ENCODE measurements around the gene ZMIZ1.

ZMIZ1 gene

DNA sequence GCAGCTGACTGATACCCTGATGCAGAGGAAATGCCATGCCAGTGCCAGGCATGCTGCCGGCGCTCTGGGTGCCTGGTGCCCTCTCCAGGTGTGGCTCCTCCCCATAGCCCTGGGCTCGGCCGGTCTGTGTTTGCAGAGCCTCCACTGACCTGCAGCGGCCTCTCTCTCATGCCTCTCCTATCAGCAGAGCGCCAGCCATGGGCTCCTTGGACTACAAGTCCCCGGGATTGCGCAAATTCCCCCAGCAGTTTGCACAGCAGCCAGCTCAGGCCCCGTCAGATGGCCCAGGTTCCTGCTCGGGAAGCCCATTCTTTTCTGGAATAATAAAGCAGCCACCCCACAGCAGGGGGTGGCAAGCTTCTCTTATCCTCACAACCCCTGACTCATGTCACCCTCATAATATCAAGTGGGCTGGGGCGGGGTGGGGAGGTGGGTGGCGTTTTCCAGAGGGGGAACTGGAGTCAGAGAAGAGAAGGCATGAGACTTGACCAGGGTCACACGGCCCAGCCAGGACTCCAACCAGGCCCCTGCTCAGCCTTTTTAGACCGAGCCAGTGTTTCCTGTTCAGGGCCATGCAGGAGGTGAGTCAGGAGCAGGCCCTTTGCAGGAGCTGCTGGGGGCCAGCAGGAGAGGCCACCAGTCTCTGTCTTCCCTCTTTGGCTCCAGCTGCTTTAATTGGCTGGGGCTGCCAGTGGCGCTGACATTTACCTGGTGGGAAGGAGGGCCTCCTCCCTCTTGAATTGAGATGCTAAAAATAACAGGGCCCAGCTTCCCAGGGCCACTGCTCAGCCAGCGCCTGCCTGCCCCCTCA is 58.6 kb downstream of the ZMIZ1 start:
- DNase-seq (ENCODE audit: low read depth) = no peak
- no peak overlapping the region for H3K4me3 ChIP-seq (ENCODE audit: low read depth, low read length)

DNA sequence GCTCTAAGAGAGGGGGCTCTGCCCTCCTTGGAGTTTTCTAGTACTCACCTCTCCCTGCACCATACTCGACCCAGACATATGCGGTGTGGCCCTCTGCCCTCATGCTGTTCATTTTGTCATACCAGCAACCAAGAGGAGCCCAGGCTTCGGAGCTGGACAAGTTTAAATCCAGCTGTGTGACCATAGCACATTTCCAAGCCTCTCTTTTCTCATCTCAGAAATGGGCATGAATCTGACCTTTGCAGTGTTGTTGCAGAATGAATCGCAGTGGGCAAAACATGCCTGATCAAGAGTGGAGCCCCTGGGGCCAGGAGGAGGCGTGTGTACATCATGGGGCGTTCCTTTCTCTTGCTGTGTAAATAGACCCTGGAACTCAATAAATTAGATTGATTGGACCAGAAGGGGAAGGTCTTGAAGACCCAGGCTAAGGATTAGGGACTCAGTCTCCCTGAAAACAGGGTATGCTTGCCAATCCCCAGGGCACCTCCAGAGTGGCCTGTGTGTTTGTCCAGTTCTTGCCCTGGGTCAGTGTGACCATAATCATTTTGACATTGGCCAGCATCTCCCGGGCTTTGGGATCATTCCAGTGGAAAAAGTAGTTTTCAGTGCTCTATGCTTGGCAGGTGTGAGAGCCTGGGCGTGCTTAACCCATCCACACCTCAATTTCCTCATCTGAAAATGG is 59.6 kb downstream of the ZMIZ1 start:
- no peak overlapping the region for H3K4me3 ChIP-seq (ENCODE audit: low read depth, low read length)
- DNase-seq (ENCODE audit: low read depth) = no peak

DNA sequence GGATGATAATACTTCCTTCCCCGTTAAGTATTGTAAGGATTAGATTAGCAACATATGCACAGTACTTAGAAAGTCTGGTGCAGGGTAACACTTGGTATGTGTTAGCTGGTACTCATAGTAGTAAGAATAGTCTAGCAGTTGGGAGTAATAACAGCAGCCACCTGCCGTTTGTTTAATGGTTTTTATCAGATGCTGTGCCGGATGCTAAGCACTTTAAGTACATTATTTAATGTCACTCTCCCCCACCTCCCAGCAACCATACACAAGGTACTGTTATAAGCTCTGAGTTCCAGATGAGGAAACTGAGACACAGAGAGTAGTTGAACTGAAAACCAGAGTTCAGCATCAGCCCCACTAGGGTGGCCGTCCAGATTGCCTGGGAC is 60.1 kb downstream of the ZMIZ1 start:
- no peak for DNase-seq (ENCODE audit: low read depth)
- H3K4me3 ChIP-seq (ENCODE audit: low read depth, low read length) = no peak overlapping the region

DNA sequence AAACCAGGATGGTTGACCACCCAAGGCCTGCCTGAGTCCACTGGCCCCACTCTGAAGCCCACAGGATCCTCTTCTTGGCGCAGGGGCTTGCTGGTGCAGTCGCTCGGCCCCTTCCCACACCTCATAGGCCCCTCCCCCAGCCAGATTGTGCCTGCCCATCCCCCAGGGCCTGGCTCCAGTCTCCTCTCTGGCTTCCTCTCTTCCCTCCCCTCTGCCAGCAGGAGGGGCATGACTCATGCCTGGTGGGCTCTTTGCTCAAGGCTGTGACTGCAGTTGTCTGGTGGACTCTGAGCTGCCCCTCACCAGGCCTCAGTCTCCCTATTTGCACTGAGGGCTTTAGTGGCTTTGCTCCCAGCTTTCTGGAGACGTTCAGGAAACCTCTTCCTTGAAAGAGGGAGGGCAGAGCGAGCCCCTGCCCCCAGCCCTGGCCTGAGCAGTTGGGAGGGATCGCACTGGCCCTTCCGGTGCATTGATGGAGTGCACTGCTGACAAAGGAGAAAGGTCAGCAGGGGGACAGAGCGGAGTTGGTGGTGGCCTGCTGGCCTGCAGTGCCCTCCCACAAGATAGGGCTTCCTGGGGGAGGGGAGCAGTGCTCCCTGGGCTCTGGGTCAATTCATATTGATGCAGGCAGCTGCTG is 60.7 kb downstream of the ZMIZ1 start:
- no peak for DNase-seq (ENCODE audit: low read depth)
- H3K4me3 ChIP-seq (ENCODE audit: low read depth, low read length) = no peak overlapping the region

DNA sequence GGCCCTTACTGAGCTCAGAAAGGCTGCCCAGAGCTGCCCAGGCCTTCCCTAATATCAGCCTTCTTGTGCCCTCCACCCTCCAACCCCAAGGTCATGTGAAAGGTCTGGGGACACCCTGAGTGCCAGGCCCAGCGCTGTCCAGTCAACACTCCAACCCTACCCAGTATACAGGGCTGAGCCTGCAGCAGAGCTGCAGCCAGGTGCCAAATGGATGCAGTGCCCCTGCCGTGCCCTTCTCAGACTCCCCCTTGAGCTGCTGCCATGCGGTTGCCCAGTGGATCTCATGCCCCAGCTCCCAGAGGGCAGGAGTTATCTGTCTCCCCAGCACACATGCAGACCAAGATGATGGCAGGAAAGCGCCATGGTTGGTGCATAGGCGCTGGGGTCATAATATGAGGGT is 61.5 kb downstream of the ZMIZ1 start:
- no peak for DNase-seq (ENCODE audit: low read depth)
- H3K4me3 ChIP-seq (ENCODE audit: low read depth, low read length) = no peak overlapping the region

DNA sequence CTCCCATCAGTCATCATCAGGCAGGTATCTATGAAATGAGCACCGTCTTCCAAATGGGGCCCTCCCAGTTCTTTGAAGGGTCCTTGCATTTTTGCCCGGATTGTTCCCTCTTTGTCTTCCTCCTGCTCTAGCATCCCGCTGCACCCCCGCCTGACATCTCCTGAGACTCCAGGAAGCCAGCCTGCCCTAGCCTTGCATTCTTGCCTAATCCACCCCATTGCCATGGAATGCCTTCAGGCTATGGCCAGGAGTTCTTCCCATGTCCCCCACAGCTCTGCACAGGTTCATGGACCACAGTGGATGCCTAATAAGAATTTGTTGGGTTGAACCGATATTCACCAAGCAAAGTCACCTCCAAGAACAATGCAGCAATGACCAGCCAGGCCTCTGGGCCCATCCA is 62.1 kb downstream of the ZMIZ1 start:
- H3K4me3 ChIP-seq (ENCODE audit: low read depth, low read length) = no peak overlapping the region
- DNase-seq (ENCODE audit: low read depth) = no peak

DNA sequence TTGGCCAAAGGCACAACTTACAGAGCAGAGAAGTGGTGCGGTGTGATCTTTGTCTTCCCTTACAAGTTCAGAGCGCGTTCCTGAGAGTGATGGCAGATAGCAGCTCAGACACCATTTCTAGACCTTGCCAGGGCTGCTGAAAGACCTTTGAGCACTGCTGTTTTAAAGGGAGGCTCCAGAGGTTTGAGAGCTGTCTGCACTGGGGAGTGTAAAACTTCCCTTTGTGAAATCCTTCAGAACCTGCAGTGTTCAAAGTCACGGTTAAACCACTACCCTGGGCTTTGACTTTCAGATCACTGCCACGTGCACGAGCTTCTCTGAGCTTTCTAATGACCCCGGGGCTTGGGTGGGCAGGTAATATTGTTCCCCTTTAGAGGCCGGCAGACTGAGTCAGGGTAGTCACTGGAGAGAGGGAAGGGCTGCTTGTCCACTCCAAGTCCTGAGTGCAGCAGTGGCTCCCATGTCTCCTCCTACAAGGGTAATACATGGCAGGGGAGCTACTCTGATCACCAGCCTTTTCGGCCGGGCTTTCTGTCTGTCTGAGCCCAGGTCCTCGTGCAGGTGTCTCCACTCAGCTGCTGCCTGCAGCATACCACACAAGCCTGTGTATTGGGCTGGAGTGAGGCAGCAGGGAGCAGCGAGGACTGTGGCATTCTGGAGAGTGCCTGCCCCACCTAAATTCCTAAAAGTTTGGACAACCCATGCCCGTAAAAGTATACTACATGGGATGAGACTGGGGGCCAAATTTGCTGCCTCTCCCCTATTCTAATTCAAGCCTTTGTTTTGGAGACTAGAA is 63.3 kb downstream of the ZMIZ1 start:
- no peak for DNase-seq (ENCODE audit: low read depth)
- H3K4me3 ChIP-seq (ENCODE audit: low read depth, low read length) = no peak overlapping the region

DNA sequence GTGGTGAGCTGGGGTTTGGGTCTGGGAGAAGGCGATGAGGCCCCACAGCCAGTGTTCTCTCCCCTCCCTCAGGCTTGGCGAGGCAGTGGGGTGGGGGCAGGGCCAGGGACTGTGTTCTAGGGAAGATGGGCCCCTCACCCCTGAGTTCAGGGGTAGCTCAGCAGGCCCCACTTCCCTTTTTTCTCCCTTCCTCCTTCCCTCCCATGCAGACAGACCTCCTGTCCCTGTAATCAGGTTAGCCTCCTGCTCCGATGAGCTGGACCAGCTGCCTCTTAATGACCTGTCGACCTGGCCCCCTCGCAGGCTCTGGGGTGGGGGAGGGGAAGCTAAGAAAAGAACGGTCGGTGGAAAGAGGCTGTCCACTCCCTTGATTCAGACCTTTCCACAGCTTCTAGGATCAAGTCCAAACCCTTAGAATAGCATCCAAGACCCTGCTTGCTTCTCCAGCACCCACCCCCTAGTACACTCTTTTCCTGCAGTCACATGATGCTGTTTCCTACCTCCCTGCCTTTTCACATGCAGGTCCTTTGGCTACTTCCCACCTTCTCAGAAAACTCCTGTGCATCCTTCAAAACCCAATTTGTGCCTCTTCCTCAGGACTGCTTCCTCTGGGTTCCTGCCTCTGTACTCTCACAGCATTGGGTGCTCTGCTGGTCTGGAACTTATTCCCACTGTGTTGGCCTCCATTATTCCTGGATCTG is 64.1 kb downstream of the ZMIZ1 start:
- no peak overlapping the region for H3K4me3 ChIP-seq (ENCODE audit: low read depth, low read length)
- no peak for DNase-seq (ENCODE audit: low read depth)

DNA sequence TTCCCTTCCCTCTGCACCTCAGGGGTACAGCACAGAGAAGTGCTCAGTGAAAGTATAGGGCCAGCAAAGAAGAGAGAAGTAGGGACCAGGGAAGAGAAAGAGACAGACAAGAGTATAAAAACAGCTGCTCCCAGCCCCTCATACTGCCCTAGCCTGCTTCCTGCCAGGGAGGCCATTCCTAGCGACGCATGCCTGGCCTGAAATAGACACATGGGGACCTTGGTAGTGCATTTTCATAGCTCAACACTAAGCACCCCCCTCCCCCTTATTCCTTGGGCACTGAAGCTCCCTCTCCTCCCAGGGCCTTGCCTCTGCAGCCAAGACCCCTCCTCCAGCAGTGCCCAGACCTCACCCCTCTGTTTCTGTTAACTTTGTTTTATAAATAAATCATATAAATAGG is 64.7 kb downstream of the ZMIZ1 start:
- no peak overlapping the region for H3K4me3 ChIP-seq (ENCODE audit: low read depth, low read length)
- no peak for DNase-seq (ENCODE audit: low read depth)

DNA sequence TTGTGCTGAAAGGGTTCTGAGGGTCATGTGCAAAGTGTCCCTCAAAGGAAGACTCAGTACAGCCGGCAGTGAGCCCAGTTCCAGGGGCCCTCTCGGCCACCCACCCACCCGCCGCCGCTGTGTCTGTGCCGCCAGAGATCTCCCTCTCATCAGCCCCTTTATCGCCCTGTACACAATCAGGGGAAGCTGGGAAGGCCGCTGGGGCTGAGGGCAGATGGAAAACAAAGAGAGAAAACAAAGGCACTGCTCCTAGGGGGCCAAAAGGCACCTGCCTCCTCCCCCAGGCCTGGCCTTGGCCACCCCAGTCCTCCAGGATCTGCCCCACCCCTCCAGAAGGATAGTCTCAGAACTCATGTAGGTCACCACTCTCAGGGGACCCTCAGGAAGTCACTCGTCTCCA is 67.0 kb downstream of the ZMIZ1 start:
- DNase-seq (ENCODE audit: low read depth) = no peak
- no peak overlapping the region for H3K4me3 ChIP-seq (ENCODE audit: low read depth, low read length)

DNA sequence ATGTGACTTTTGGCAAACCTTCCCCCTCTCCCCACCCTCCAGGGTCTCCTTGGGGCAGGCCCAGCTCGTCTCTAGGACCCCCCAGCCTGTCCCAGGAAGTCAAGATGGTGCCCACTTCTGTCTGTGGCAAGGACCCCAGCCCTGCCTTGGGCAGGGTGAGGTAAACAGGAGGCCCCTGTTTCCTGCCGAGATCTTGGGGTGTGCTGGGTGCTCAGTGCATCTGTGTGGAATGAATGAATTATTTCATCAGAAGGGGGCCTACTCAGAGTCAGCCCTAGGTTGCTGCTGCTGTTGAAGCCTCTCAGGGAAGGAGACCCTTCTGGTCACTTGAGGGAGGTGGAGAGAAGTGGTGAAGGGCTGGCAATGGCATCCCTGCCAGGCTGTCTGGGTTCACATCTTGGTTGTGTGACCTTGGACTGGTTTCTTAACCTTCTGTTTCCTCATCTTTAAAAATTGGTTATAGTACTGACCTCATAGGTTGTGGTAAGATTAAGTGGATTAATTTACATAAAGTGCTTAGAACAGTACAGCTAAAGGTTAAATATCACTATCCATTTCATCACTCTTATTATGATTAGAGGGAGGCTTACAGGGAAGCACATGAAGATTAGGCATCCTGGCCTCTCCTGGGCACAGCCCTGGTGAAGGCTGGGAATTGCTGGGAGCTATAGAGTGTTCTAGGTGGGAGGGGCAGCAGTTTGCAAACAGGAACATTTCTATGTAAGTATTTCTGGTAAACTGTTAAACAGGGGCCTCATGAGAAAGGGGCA is 67.7 kb downstream of the ZMIZ1 start:
- H3K4me3 ChIP-seq (ENCODE audit: low read depth, low read length) = no peak overlapping the region
- no peak for DNase-seq (ENCODE audit: low read depth)

DNA sequence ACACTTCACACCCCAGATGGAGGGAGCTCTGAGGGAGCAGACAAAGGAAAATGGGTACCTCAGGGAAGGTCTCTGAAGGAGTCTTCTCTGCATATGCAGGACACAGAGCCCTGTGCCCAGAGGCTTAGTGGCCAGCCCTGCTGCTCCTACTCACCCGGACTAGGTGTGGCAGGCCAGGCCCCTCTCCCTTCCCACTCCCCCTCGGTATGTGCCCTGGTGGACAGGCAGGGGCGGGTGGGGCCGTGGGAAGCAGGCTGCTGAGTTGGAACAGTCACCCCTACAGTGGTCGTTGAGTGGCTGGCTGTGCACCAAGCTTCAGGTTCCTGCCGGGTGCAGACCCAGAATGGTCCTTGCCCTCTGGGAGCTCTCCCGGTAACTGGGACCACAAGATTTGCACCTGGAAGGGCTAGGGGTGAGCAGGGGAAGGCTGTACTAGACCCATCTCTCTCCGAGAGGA is 68.6 kb downstream of the ZMIZ1 start:
- DNase-seq (ENCODE audit: low read depth) = no peak
- H3K4me3 ChIP-seq (ENCODE audit: low read depth, low read length) = no peak overlapping the region

DNA sequence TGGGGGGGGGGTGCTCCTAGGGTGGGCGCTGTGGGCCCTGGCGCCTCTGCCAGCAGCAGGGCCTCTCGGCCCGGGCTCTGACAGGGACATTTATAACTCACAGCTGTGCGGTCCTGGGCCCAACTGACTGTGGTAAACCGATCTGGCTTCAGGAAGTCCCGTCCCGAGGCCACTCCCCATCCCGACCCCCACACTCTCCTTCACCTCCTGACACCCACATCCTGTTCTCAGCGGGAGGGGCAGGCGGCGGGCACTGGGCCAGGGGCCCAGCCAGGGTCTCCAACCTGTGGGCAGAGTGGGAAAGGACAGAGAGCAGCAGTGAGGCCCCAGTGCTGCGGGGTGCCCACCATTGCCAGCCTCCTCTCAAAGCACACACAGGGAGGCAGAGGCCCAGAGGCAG is 69.1 kb downstream of the ZMIZ1 start:
- H3K4me3 ChIP-seq (ENCODE audit: low read depth, low read length) = no peak overlapping the region

DNA sequence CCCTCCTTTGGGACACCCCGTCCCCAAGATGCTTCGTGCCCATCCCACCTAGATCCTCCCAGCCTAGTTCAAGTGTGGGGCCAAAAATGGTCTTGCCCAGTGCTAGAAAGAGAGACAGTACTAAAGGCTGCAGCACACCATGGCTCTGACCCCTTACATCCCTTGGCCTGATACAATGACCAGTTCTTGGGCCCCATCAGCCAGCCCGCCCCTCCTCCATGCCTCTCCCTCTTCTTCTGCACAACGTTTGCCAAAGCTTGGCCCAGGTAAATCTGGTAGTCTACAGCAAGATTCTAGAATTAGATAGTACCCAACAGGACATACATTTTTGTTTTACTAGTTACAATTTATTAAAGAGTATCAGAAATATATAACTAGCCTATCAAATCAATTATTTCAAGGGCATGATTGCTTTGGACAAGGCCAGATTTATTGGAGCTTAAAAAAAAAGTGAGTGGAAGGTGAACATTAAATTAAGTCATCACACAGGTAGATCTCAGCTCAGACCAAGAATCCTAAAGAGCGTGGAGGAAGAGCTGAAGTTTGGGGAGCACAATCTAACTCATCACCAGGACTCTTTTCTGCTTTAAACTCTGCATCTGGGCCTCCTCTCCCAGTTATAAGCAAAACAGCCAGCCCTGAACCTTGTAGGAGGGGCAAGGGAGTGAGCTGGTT is 69.8 kb downstream of the ZMIZ1 start:
- H3K4me3 ChIP-seq (ENCODE audit: low read depth, low read length) = no peak overlapping the region
- DNase-seq (ENCODE audit: low read depth) = no peak

More for the DNA sequence above, 69.1 kb downstream of the ZMIZ1 start:
- no peak for DNase-seq (ENCODE audit: low read depth)

DNA sequence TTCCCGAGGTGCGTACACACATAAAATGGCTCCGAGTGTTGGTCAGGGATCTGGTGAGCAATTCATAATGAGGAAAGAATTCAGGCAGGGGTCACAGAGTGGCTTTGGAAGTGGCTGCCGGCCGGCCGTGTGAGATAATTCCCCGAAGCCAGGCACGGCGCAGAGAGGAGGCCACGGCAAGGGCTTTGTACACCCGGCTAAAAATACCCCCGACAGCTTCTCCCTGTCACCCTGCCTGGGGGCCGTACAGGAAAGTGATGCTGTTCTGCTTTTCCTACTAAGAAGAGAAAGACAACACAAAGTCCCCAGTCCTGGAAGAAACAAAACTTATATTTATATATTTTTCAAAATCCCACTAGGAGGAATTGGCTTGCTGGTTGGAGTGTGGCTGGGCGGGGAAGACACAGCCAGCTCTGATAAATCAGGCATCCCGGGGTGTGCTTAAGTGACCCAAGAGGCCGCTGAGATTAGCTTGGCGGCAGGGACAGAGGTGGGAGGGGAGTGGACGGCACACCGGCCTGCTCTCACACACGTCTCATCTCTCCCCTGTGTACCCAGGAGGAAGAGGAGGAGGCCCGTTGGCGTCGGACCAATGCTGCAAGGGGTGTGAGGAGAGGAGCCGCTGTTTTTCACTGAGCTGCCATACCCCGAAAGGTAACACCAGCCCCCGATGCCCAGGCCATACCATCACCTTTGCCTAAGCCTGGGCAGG is 70.5 kb downstream of the ZMIZ1 start:
- peak; percentile 77 for DNase-seq (ENCODE audit: low read depth)
- no peak overlapping the region for H3K4me3 ChIP-seq (ENCODE audit: low read depth, low read length)

DNA sequence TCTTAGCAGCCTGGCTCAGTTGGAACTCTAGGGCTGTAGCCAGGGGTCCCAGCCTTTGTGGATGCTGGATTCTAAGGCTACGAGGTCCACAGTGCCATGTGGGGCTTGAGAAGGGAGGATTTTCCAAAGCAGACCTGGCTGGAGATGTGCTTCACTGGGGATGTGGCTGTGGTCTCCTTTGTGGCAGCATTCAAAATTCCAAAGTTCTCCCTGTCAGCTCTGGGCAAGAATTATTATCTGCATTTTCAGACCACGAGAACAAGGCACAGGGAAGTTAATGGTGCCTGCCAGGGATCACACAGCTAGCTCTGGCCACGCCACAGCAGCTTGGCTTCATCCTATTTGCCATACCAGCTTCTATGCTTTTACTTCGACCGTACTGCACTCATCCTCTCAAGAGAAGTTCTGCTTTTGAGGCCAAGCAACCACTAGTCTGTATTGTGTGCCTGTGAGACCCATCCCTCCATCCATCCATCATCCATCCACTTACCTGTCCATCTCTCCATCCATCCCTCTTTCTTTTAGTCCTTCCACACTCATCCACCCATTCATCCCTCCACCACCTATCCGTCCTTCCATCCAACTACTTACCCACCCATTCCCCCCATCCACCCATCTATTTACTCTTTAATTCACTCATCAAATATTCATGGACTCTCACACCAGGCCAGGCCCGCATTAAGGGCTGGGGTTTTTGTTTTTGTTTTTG is 71.5 kb downstream of the ZMIZ1 start:
- DNase-seq (ENCODE audit: low read depth) = no peak
- H3K4me3 ChIP-seq (ENCODE audit: low read depth, low read length) = no peak overlapping the region

DNA sequence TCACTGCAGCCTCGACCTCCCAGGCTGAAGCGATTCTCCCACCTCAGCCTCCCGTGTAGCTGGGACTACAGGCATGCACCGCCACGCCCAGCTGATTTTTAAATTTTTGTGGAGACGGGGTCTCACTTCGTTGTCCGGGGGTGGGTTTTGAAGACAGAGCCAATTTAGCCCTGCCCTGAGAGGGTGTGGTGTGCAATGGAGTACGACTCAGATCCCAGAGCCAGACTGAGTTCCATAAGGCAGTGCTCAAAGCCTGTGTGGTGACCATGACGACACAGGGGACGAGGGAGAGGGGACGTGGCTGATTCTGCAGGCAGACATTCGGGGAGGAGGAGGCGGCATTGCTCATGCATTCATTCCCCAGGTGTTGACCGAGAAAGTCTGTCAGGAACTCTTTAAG is 72.1 kb downstream of the ZMIZ1 start:
- DNase-seq (ENCODE audit: low read depth) = no peak

More for the DNA sequence above, 72.1 kb downstream of the ZMIZ1 start:
- H3K4me3 ChIP-seq (ENCODE audit: low read depth, low read length) = no peak overlapping the region
